CD4-positive, alpha-beta T cell treated with Interleukin-1 beta for 1 hour (primary cell): ENCODE measurements around the gene OR2T11.
"Not testable (repeated sequence)": the region's sequence is repeated elsewhere in the genome, so short reads cannot be mapped to it uniquely, and the experiment has no call there.

ENCODE experiments used
- DNase-seq, 2 donors: peaks; one replicate each; pipeline ENCODE4 v3.0.0-alpha.2; 2020 to 2022

Gene OR2T11

DNA sequence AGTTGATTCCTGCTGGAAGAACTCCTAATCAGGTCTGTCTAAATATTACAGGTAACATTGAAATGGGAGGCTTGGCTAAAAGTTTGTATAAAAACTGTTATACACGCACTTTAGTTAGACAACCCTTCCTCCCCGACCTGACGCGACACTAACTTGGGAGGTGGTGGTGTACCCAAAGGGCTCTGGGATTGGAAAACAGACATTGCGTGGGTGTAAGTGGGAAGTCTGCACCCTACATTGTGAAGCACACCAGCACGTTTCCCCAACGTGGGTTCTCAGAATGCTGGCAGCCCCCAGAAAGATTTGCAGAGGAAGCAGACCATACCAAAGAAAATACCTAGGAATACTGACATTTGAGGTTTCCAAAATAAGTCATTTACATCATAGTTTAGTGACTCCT is 16.8 kb downstream of the OR2T11 start:
- DNase-seq = no peak

DNA sequence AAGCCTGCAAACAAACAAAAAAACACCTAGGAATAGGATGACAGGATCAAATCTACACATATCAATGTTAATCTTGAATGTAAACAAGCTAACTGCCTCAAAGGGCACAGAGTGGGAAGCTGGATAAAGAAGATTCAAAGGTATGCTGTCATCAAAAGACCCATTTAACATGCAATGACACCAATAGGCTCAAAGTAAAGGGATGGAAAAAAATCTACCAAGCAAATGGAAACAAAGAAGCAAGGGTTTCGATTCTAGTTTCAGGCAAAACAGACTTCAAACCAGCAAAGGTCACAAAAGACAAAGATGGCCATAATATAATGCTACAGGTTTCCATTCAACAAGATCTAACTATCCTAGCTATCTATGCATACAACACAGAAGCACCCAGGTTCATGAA is 21.1 kb downstream of the OR2T11 start:
- DNase-seq = no peak

DNA sequence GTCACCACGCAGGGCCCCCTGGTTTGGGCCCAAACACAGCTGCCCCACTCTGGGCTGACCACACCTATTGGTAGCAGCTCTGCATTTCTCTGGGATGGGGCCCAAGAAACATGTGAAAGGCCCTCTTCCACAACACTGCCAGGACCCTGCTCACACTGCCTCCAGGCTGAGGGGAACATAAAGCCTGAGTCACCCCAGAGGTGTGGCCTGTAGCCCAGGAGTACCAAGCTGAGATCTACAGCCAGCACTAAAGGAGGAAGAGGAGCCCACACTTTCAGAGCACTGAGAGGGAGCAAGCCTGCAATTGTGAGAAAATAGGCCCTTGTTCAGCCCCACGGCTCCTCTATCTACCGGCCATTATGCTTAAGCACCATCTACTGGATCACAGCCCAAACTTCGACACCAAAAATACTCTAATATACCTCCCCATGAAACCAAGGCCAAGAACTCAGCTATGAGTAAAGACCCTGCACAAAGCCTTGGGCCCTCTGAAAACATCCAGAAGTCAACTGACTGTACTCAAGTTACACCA is 22.9 kb downstream of the OR2T11 start:
- DNase-seq = peak in 1 of 2 donors; percentile 3

DNA sequence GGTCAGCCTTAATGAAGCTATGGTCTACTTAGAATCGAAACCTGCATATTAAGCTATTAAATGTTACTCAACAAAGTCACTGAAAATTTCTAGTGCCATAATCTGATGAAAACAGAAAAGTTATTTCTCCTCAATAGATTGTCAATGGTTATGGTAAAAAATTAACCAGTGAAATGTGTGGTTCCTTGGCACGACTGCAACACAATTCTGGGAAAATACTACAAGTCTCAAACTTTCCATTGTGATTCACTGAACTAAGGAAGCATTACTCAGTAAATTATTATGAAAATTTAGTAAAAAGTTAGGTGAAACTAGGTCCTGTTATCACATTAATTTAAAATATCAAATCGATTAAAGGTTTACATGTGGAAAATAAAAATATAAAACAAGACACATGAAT is 24.6 kb downstream of the OR2T11 start:
- no peak for DNase-seq

DNA sequence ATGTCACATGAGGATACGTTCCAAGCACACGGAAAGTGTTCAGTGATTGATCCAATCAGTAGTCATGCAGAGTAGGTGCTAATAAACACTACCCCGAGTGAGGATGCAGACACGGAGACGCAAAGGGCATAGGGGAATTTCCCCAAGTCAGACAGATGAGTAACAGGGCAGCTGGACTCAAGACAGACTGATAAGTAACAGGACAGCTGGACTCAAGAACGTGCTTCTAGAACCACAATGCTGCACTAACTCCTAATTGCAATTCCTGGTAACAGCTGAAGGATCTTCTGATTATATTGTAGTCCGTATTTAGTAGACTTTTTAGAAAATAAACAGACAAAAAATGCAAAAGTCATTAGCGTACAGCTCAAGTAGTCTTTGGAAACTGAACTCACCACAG is 35.5 kb downstream of the OR2T11 start:
- no peak for DNase-seq

DNA sequence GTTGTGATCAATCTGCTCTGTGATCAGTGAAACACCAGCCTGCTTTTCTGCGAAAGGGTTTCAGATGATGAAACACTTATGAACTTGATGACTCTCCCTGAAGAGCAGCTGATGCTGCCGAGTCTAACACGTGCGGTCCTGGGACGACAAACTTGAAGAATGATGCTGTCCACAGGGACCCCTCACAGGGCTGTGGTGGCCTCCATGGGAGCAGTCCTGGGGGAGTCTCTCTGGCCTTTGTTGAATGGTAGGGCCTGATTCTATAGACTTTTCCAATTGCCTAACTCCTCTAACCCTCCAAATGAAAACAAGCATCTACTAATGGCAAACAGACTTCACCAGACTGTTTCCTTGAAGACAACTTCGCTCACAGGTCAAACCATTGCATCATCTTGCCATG is 37.3 kb downstream of the OR2T11 start, which contains the start of gene OR2T10:
TSS of gene OR2T10 (minus strand) at position 112 of the 400 bp plus-strand sequence. CDS start 3,932 bp downstream, outside the sequence.
- no peak for DNase-seq

DNA sequence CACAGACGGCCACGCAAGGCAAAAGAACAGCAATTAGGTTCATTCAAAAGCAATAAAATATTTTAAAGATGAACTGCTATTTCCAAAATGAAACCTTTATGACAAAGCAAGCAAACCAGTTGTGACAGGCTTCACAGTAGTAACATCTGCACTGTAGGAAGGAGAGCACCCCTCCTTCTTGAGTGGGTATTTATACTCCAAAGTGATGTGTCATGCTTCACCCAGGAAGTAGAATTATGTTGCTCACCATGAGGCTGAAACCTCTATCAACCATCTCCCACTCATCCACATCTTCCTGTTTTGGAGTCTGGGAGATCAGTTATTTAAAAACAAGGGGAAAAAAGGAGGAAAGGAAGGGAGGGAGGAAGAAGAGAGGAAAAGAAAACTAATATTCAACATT is 38.3 kb downstream of the OR2T11 start:
- DNase-seq = no peak

DNA sequence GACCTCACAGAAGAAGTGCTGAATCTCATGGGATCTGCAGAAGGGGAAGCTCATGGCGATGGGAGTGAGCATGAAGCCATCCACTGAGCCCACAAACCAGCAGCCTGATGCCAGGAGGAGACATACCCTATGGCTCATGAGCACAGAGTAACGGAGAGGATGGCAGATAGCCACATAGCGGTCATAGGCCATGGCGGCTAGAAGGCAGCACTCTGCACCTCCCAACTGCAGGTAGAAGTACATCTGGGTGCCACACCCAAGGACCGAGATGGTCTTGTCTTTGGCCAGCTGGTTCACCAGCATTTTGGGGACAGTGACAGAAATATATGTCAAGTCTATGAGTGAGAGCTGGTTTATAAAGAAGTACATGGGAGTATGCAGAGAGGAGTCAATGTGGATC is 41.7 kb downstream of the OR2T11 start:
- no peak for DNase-seq

DNA sequence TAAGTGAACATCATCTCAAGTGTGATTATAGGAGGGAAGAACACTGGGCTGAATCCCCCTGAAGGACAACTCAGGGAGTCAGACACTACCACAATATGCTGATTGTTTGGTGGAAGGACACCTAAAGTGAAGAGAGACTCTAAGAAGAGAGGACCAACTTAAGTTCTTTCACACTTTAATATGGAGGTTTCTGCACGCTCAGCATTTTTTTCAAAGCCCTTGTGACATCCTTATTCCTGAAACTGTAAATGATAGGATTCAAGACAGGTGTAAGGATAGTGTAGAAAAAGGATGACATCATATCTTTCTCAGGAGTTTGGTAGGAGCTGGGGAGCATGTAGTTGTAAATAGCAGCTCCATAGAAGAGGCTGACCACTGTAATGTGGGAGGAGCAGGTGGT is 42.2 kb downstream of the OR2T11 start:
- DNase-seq = no peak

DNA sequence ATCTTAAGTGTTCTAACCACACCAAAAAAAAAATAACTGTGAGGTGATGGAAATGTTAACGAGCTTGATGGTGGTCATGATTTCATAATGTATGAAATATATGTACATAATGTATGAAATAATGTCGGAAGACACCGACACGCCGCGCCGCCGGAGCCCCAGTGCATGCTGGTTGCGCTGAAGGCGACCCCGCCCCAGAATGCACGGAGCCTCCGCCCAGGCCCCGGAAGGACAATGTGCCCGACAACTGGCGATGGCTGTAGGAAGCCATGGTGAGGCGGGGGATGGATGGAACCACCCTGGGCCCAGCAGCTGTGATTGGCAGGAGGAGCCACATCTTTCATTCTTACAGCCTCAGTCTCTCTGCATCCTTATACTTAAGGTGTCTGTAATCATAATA is 44.8 kb downstream of the OR2T11 start:
- no peak for DNase-seq

DNA sequence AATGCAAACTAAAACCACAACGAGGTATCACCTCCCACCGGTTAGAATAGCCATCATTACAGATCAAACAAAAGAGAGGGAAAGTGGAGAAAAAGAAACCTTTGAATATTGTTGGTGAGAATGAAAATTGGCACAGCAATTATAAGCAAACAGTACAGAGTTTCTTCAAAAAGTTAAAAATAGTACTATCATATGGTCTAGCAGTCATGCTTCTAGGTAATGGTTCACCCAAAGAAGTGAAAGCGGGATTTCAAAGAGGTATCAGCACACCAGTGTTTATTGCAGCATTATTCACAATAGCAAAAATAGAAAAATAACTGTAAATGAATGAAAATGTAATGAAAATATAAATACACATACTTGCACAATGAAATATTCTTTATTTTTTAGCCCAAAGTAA is 45.6 kb downstream of the OR2T11 start:
- DNase-seq = no peak

DNA sequence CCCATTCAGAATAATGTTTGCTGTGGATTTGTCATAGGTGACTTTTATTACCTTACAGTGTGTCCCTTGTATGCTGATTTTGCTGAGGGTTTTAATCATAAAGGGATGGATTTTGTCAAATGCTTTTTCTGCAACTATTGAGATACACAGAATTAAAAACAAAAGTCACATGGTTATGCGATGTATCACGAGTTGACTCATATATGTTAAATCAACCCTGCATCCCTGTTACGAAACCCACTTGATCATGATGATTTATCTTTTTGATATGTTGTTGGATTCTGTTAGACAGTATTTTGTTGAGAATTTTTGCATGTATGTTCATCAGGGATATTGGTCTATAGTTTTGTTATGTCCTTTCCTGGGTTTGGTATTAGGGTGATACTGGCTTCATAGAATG is 49.6 kb downstream of the OR2T11 start:
- DNase-seq = no peak

DNA sequence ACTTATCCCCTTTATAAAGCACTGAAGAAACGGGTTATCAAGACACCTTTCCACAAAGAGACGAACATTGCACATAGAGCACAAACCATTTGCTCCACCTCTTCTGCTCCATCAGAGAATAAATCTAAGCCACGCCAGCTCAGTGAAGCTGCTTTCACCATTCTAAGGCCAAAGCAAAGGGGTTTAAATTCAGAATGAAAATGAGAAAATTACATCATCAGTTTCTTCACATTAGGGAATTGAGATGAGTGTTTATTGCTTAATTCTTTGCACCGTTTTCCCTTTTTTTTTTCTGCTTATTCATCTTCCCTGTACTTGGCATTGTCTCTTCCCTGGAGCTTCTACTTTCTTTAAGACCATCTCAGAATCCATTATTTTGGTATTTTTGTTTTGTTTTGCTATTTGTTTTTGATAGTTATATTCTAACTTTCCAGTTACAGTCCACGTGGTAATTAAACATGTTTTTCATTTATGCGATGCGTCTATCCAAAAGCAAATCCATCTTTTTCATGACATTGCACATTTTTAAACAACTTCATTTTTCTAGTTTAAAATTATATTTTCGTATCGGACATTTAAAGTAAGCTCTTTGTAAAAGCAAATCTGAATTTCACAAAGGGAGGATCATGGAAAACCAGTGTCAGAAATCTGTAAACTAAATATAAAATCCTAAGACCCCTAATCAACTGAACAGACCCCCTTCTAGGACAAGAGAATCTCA is 58.5 kb downstream of the OR2T11 start:
- DNase-seq = no peak

DNA sequence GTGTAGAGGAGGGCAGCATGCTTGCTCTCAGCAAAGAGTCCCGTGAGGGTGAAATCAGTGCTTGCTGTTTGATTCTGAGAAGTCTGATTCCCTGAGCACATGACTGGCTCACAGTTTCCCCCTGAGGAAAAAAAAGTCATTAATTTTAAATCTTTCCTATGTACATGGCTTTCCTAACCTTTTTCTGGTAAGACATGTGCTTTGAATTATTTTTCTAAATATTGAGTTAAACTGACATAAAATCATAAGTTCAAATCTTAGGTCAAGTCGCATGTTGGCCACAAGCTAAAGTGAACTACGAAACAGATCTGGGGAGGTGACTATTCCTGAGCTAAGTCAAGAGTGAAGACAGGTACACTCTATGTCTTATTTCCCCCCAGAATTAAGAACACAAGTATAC is 60.2 kb downstream of the OR2T11 start, which contains the start of gene OR2T34:
TSS of gene OR2T34 (minus strand) at position 101 of the 400 bp plus-strand sequence. CDS start at position 101, 0 bp downstream.
- not testable (repeated sequence) for DNase-seq

DNA sequence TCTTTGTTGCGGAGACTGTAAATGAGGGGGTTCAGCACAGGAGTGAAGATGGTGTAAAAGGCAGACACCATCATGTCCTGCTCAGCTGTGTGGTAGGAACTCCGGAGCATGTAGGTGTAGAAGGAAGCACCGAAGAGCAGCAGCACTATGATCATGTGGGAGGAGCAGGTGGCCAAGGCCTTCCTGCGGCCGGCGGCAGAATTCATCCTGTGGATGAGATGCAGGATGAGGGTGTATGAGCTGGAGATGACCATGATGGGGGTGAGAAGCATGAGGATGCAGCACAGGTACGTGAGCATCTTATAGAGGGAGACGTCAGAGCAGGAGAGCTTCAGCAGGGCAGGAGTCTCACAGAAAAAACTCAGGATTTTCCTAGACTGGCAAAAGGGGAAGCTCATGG is 61.0 kb downstream of the OR2T11 start:
- not testable (repeated sequence) for DNase-seq
